WTC11 (cell line): ENCODE measurements around the gene SFT2D3. TPM values are rescaled to one million over a fixed set of nuclear protein-coding genes. Genes with fewer than 3 reads are reported as not detected.

Experiments used
- ATAC-seq: fragments of 200-7000 bp; cut with Tn5 transposase; 2 replicates; pipeline ENCODE4 v1.10.0; 2021; ENCODE audit warnings: mild to moderate bottlenecking, moderate library complexity
- CTCF ChIA-PET: fragments of 300-600 bp; sonication (Branson Sonifier 250); formaldehyde crosslinking; loops from one replicate; lab custom pipeline; 2021; ENCODE audit warnings: antibody characterized with exemption; lab: Charles Lee
- POLR2A ChIA-PET: fragments of 350-600 bp; sonication (Branson Sonifier 250); formaldehyde crosslinking; loops from one replicate; lab custom pipeline; 2021; ENCODE audit warnings: antibody characterized with exemption; lab: Charles Lee
- DNase-seq: peaks from one replicate; pipeline ENCODE4 v3.0.0; 2021; ENCODE audit warnings: low spot score
- H3K27ac Mint-ChIP-seq: 2 replicates; pipeline ENCODE4 v1.8.0; 2021; ENCODE audit warnings: mixed read lengths
- H3K27me3 Mint-ChIP-seq: 2 replicates; pipeline ENCODE4 v1.8.0; 2021; ENCODE audit warnings: low read depth, mild to moderate bottlenecking, moderate library complexity, mixed read lengths
- H3K36me3 Mint-ChIP-seq: 2 replicates; pipeline ENCODE4 v1.8.0; 2021; ENCODE audit warnings: mixed read lengths
- H3K4me1 Mint-ChIP-seq: 2 replicates; pipeline ENCODE4 v1.8.0; 2022; ENCODE audit warnings: mixed read lengths
- H3K4me3 Mint-ChIP-seq: 2 replicates; pipeline ENCODE4 v1.8.0; 2021; ENCODE audit warnings: mild to moderate bottlenecking, moderate library complexity, mixed read lengths
- H3K9me3 Mint-ChIP-seq: 2 replicates; pipeline ENCODE4 v1.8.0; 2021; ENCODE audit warnings: mixed read lengths
- CBFB ChIP-seq: sonication (generic); formaldehyde crosslinking; IDR thresholded peaks from 2 replicates; pipeline ENCODE4 v1.8.1; 2022; ENCODE audit warnings: mild to moderate bottlenecking, low read depth, missing genetic modification reagents
- CDX4 ChIP-seq: fragments of 250-450 bp; sonication (Bioruptor Pico); IDR thresholded peaks from 2 replicates; pipeline ENCODE4 v1.9.0; 2021; ENCODE audit warnings: moderate library complexity, mild to moderate bottlenecking, inconsistent platforms, borderline replicate concordance
- E2F5 ChIP-seq: sonication (generic); formaldehyde crosslinking; IDR thresholded peaks from 2 replicates; pipeline ENCODE4 v1.8.1; 2022; ENCODE audit warnings: mild to moderate bottlenecking, moderate library complexity, missing genetic modification reagents
- EMX1 ChIP-seq: fragments of 250-450 bp; sonication (Bioruptor Pico); IDR thresholded peaks from 2 replicates; pipeline ENCODE4 v1.8.0; 2021; ENCODE audit warnings: mild to moderate bottlenecking
- ERG ChIP-seq: fragments of 250-450 bp; sonication (Bioruptor Pico); IDR thresholded peaks from 2 replicates; pipeline ENCODE4 v1.8.0; 2021; ENCODE audit warnings: mild to moderate bottlenecking
- GABPB1 ChIP-seq: sonication (generic); formaldehyde crosslinking; IDR thresholded peaks from 2 replicates; pipeline ENCODE4 v1.8.1; 2023; ENCODE audit warnings: mild to moderate bottlenecking, missing genetic modification reagents
- JUN ChIP-seq: sonication (generic); formaldehyde crosslinking; IDR thresholded peaks from 2 replicates; pipeline ENCODE4 v1.8.0; 2023; ENCODE audit warnings: mild to moderate bottlenecking, missing genetic modification reagents
- MLX ChIP-seq: sonication (generic); formaldehyde crosslinking; IDR thresholded peaks from 2 replicates; pipeline ENCODE4 v1.8.1; 2023; ENCODE audit warnings: mild to moderate bottlenecking, missing genetic modification reagents, moderate library complexity
- PREB ChIP-seq: sonication (generic); formaldehyde crosslinking; IDR thresholded peaks from 2 replicates; pipeline ENCODE4 v1.8.1; 2022; ENCODE audit warnings: mild to moderate bottlenecking, missing genetic modification reagents, moderate library complexity, borderline replicate concordance
- RORB ChIP-seq: fragments of 250-450 bp; sonication (Bioruptor Pico); IDR thresholded peaks from 2 replicates; pipeline ENCODE4 v1.9.0; 2021; ENCODE audit warnings: mild to moderate bottlenecking
- SOX15 ChIP-seq: fragments of 250-450 bp; sonication (Bioruptor Pico); IDR thresholded peaks from 2 replicates; pipeline ENCODE4 v1.9.0; 2021; ENCODE audit warnings: mild to moderate bottlenecking
- ZBTB21 ChIP-seq: sonication (generic); formaldehyde crosslinking; IDR thresholded peaks from 2 replicates; pipeline ENCODE4 v1.8.1; 2023; ENCODE audit warnings: mild to moderate bottlenecking, missing genetic modification reagents, borderline replicate concordance
- ZNF138 ChIP-seq: sonication (generic); formaldehyde crosslinking; conservative IDR thresholded peaks from 2 replicates; pipeline ENCODE4 v1.8.1; 2022; ENCODE audit warnings: mild to moderate bottlenecking, moderate library complexity, missing genetic modification reagents
- ZNF232 ChIP-seq: sonication (generic); formaldehyde crosslinking; IDR thresholded peaks from 2 replicates; pipeline ENCODE4 v1.8.0; 2022; ENCODE audit warnings: mild to moderate bottlenecking, missing genetic modification reagents
- ZNF281 ChIP-seq: sonication (generic); formaldehyde crosslinking; IDR thresholded peaks from 2 replicates; pipeline ENCODE4 v1.8.0; 2023; ENCODE audit warnings: mild to moderate bottlenecking, missing genetic modification reagents
- ZNF532 ChIP-seq: fragments of 250-450 bp; sonication (Bioruptor Pico); IDR thresholded peaks from 2 replicates; pipeline ENCODE4 v1.9.0; 2021; ENCODE audit warnings: mild to moderate bottlenecking, borderline replicate concordance
- ZNF671 ChIP-seq: fragments of 250-450 bp; sonication (Bioruptor Pico); IDR thresholded peaks from 2 replicates; pipeline ENCODE4 v1.8.0; 2021; ENCODE audit warnings: mild to moderate bottlenecking
- total RNA-seq: library from RNA; stranded (reverse); gene quantifications from 3 replicates; pipeline ENCODE4 v1.2.3, GENCODE V29; 2021

The SFT2D3 gene
- total RNA-seq, 1 experiment from 2014 or later, result 10.5 TPM

GRCh38 chr2:127739800-127740199, 38.5 kb downstream of the SFT2D3 start (continued):
- TF ChIP-seq E2F5 (CRISPR knock-in tag) (no peak), ZNF281 (CRISPR knock-in tag) (no peak)

- no peak overlapping the region for H3K4me3 Mint-ChIP-seq
- ATAC-seq (no peak), DNase-seq (no peak)
- H3K36me3 Mint-ChIP-seq, result peaks cover 22% of the 10 kb centered on the region
- H3K27ac Mint-ChIP-seq, result peak overlapping the region; percentile 65; the same call in 1 of the 2 replicates
- ChIA-PET CTCF (no interaction called here), POLR2A (no interaction called here)
- no peaks in the 10 kb centered on the region for H3K9me3 Mint-ChIP-seq
- H3K4me1 Mint-ChIP-seq, result no peaks in the 10 kb centered on the region
- H3K27me3 Mint-ChIP-seq, result no peaks in the 10 kb centered on the region
- TF ChIP-seq CDX4 (CRISPR knock-in tag) (no peak), ZNF532 (CRISPR knock-in tag) (no peak), ZBTB21 (no peak), JUN (CRISPR knock-in tag) (no peak), ZNF281 (CRISPR knock-in tag) (no peak), MLX (CRISPR knock-in tag) (no peak), EMX1 (CRISPR knock-in tag) (no peak), ERG (no peak), CBFB (CRISPR knock-in tag) (no peak), GABPB1 (CRISPR knock-in tag) (no peak), ZNF138 (CRISPR knock-in tag) (no peak), RORB (CRISPR knock-in tag) (no peak), ZNF671 (CRISPR knock-in tag) (no peak), PREB (no peak), ZNF232 (no peak), SOX15 (CRISPR knock-in tag) (no peak)
- TF ChIP-seq, all 79 proteins: peak for 0
Measured at GRCh38 chr2:127740665-127741288, 39.5 kb downstream of the SFT2D3 start.
